ENCODE results near the gene ACBD3.

DNA sequence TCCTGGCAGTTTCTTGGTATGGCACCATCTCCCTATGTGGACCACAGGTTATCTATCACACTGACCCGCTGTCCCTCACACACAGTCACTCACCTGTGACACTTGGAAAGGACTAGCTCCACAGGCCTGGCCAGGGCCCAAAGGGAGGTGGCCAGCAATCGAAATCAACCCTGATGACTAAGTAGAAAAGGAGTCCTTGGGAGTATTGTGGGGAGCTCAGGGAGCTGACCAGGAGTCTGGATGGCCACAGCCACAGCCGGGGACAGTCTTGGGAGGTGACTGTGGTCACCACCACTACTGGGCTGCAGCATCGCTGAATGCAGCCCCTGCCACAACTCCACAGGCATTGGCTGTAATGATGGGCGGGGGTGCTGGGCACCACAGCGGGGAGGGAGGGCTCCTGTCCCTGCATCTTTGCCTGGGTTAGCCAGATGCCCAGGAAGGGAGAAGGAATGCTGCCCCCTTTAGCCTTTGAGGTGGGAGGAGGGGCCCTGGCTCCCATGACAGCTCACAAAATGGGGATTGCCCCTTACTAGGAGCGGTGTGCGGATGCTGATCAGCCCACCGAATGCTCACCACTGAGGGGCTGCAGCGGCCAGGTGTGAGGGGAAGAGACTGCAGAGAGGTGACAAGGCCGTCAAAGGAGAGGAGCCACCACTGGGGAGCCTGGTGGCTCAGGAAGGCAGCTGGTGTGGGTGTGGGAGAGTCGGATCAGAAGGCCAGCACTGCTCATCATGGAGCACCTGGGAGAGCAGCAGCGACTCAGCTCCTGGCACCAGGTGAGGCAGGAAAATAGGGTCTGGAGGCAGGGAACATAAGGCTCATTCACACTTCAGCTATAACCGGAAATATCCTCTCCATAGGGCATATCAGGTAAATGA is 62.7 kb downstream of the ACBD3 start:
- TF ChIP-seq CTCF (IDR thresholded peaks at IDR 0.05): no peak
- TF ChIP-seq POLR2A (IDR thresholded peaks at IDR 0.05): peak; percentile 41 to 46

Measured in Peyer's patch (tissue), 4 donors.